Measurements from ENCODE around the gene PLEKHA3.
A peak's percentile ranks its signal among the peaks of the same experiment; 100 is the strongest.

DNA sequence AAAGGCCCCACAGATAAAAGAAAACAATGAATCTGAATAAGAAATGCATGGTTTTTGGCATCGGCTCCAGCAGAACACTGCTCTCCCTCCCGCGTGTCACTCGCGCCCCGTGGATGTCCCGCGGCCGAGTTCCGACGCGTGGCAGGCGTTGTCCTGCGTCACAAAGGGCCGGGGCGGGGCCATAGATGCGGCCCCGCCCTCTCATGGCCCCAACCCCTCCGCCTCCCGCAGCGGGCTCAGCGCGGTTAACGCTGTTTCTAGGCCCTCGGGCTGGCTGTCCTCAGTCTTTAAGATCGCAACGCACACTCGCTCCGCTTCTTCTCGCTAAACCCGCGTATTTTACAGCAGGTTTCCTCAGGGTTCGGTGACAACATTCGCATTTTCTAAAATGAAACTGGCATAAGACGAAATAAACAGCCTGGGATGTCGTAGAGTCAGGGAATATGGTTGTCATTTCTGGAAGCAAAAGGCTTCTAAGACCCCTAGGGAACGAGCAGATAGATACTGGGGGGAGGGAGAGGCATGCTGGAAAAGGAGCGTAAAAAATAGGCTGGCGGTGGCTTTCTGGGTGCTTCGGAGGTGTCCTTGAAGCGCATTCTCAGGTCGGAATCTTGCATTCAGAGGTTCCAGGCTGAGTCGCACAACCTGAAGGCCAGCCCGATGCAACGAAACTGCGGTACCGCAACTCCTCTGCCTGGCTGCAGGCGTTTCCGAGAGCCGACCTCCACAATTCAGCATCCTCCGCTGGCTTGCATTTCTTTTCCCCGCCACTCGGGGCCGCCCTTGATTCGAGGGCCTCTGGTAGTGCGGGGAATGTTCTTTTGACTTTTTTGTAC lies 1.6 kb upstream of the PLEKHA3 start, which contains the start of gene FKBP7:
- peak; percentile 72 for TF ChIP-seq POLR2A (IDR thresholded peaks at IDR 0.05; ENCODE audit: low read length)
- no peak for TF ChIP-seq GATA1 (IDR thresholded peaks at IDR 0.05; ENCODE audit: low read depth, low read length)

All from erythroblast (primary cell).